ENCODE results near the gene ISL1. TPM values are rescaled to one million over a fixed set of nuclear protein-coding genes. Genes with fewer than 3 reads are reported as not detected.

Gene ISL1
- total RNA-seq: 1 to 10 TPM; 1.3 to 1.6 TPM

- intact Hi-C loops (cut with DNase I): no loop called here
- Histone ChIP-seq H3K4me3 (peak within 1 kb of the TSS; percentile 39), H3K4me1 (no peaks in the 10 kb centered on the region), H3K27ac (peak within 1 kb of the TSS; percentile 52), H3K27me3 (peaks cover 64% of the 10 kb centered on the region), H3K36me3 (no peaks in the 10 kb centered on the region), H3K9me3 (no peaks in the 10 kb centered on the region), H3K9ac (ENCODE audit: low read depth in 2 of 2, low read length in 2 of 2) (peak within 1 kb of the TSS in 1 of 2 donors; percentile 24)
- peak; percentile 84 for DNase-seq
- no peak for TF ChIP-seq CTCF (IDR thresholded peaks at IDR 0.05)
Observed at GRCh38 chr5:51383131-51384121, at the start of gene ISL1. Gene ISL1, plus strand, starts transcription at chr5:51383448. Its CDS starts 224 bp downstream, at chr5:51383672.

- no peak overlapping the region for H3K9ac ChIP-seq (ENCODE audit: low read depth in 2 of 2, low read length in 2 of 2)
- intact Hi-C loops (cut with DNase I): no loop called here
- H3K36me3 ChIP-seq: no peaks in the 10 kb centered on the region
- no peaks in the 10 kb centered on the region for H3K9me3 ChIP-seq
- no peaks in the 10 kb centered on the region for H3K4me1 ChIP-seq
- no peak for TF ChIP-seq CTCF (IDR thresholded peaks at IDR 0.05)
- H3K27me3 ChIP-seq: no peaks in the 10 kb centered on the region
- DNase-seq: no peak
- H3K4me3 ChIP-seq: no peak overlapping the region
- no peak overlapping the region for H3K27ac ChIP-seq
Observed at GRCh38 chr5:51336878-51337277, 46.4 kb upstream of the ISL1 start.

GRCh38 chr5:51345106-51345505 lies 38.1 kb upstream of the ISL1 start:
- H3K4me3 ChIP-seq: no peak overlapping the region
- H3K9me3 ChIP-seq: no peaks in the 10 kb centered on the region
- DNase-seq: no peak
- no peak overlapping the region for H3K27ac ChIP-seq
- TF ChIP-seq CTCF (IDR thresholded peaks at IDR 0.05): no peak
- H3K4me1 ChIP-seq: no peaks in the 10 kb centered on the region
- no peaks in the 10 kb centered on the region for H3K27me3 ChIP-seq
- intact Hi-C loops (cut with DNase I): no loop called here
- no peaks in the 10 kb centered on the region for H3K36me3 ChIP-seq
- no peak overlapping the region for H3K9ac ChIP-seq (ENCODE audit: low read depth in 2 of 2, low read length in 2 of 2)

GRCh38 chr5:51347157-51347556 lies 36.1 kb upstream of the ISL1 start:
- no peaks in the 10 kb centered on the region for H3K27me3 ChIP-seq
- no peak for TF ChIP-seq CTCF (IDR thresholded peaks at IDR 0.05)
- no peak overlapping the region for H3K27ac ChIP-seq
- intact Hi-C loops (cut with DNase I): no loop called here
- H3K4me1 ChIP-seq: no peaks in the 10 kb centered on the region
- no peak overlapping the region for H3K4me3 ChIP-seq
- no peaks in the 10 kb centered on the region for H3K36me3 ChIP-seq
- no peaks in the 10 kb centered on the region for H3K9me3 ChIP-seq
- DNase-seq: no peak
- no peak overlapping the region for H3K9ac ChIP-seq (ENCODE audit: low read depth in 2 of 2, low read length in 2 of 2)

- Histone ChIP-seq H3K27ac (no peak overlapping the region), H3K4me1 (no peaks in the 10 kb centered on the region), H3K9ac (ENCODE audit: low read depth in 2 of 2, low read length in 2 of 2) (no peak overlapping the region), H3K9me3 (no peaks in the 10 kb centered on the region), H3K4me3 (no peak overlapping the region), H3K36me3 (no peaks in the 10 kb centered on the region), H3K27me3 (no peaks in the 10 kb centered on the region)
- intact Hi-C loops (cut with DNase I): no loop called here
- no peak for DNase-seq
- no peak for TF ChIP-seq CTCF (IDR thresholded peaks at IDR 0.05)
Observed at GRCh38 chr5:51347704-51348103, 35.5 kb upstream of the ISL1 start.
